Measurements from ENCODE around the gene MARCHF6. TPM values are rescaled to one million over a fixed set of nuclear protein-coding genes. Genes with fewer than 3 reads are reported as not detected.

Gene MARCHF6
- total and polyA plus RNA-seq, 2 donors (not counting 1 experiment from before 2014, with no cell fraction given): 69.0 to 201 TPM

- H3K9ac ChIP-seq (ENCODE audit: low read length): no peak overlapping the region
- ATAC-seq (ENCODE audit: low read depth): no peak
- H4K20me1 ChIP-seq (ENCODE audit: control insufficient read depth, insufficient read depth, low read length, poor library complexity, severe bottlenecking): peaks cover 72% of the 10 kb centered on the region
- no peak overlapping the region for H3K4me3 ChIP-seq (ENCODE audit: control extremely low read depth in 1 of 5, extremely low read depth in 1 of 5, insufficient read depth in 1 of 5, low read depth in 2 of 5, low read length in 4 of 5)
- POLR2A ChIA-PET: no interaction called here
- H3K4me2 ChIP-seq (replicated peaks; ENCODE audit: low read depth, low read length, poor library complexity, severe bottlenecking): no peak overlapping the region
- CTCF ChIA-PET: interaction anchor here (0.6 to 1.8 kb wide), 3 partner anchors 12 to 210 kb away, joined by 3 to 5 read pairs (median 3); no protein-coding TSS in a partner anchor
- no peaks in the 10 kb centered on the region for H3K27me3 ChIP-seq (replicated peaks in 1 of 4; ENCODE audit: control extremely low read depth in 1 of 4, control insufficient read depth in 3 of 4, insufficient read depth in 4 of 4, low read length in 3 of 4)
- Mint-ChIP-seq H3K27me3 (no peaks in the 10 kb centered on the region), H3K9me3 (ENCODE audit: insufficient read depth) (no peaks in the 10 kb centered on the region), H3K4me1 (peaks cover 10% of the 10 kb centered on the region), H3K27ac (no peak overlapping the region), H3K4me3 (no peak overlapping the region)
- H3K79me2 ChIP-seq (ENCODE audit: control insufficient read depth, insufficient read depth, low read length): peaks cover 37% of the 10 kb centered on the region
- no peaks in the 10 kb centered on the region for H3K4me1 ChIP-seq (ENCODE audit: control insufficient read depth in 2 of 2, insufficient read depth in 2 of 2, low read length in 2 of 2)
- intact Hi-C loops (cut with micrococcal nuclease): loop anchor here (2.0 kb wide), 1 partner anchor 19 kb away; no protein-coding TSS in a partner anchor
- WGBS (ENCODE audit: insufficient coverage): 100% methylated on average over 1 of the region's 4 CpGs
- H3K27ac ChIP-seq (ENCODE audit: low read length in 2 of 2): no peak overlapping the region
- TF ChIP-seq EZH2 (IDR thresholded peaks at IDR 0.05; ENCODE audit: borderline replicate concordance, insufficient read depth, low read depth, low read length, poor library complexity, severe bottlenecking): no peak
- no peak for TF ChIP-seq CTCF (IDR thresholded peaks at IDR 0.05)
- H3K9me3 ChIP-seq (ENCODE audit: control extremely low read depth in 1 of 3, control insufficient read depth in 2 of 3, insufficient read depth in 1 of 3, low read length in 2 of 3): no peaks in the 10 kb centered on the region
- no peak overlapping the region for H2AFZ ChIP-seq (ENCODE audit: insufficient read depth, low read depth, low read length, poor library complexity, severe bottlenecking)
- no peak for DNase-seq
- peaks cover 0 to 55% of the 10 kb centered on the region in 2 experiments for H3K36me3 ChIP-seq (replicated peaks in 1 of 2; ENCODE audit: control extremely low read depth in 1 of 2, control insufficient read depth in 1 of 2, extremely low read depth in 1 of 2, insufficient read depth in 2 of 2, low read length in 1 of 2)
These were observed 28.3 kb downstream of the MARCHF6 start for GRCh38 chr5:10381803-10382202.

- H3K4me2 ChIP-seq (replicated peaks; ENCODE audit: low read depth, low read length, poor library complexity, severe bottlenecking): no peak overlapping the region
- ChIA-PET POLR2A (no interaction called here), CTCF (no interaction called here)
- Mint-ChIP-seq H3K4me3 (no peak overlapping the region), H3K4me1 (no peaks in the 10 kb centered on the region), H3K9me3 (ENCODE audit: insufficient read depth) (no peaks in the 10 kb centered on the region), H3K27ac (no peak overlapping the region), H3K27me3 (no peaks in the 10 kb centered on the region)
- H3K4me3 ChIP-seq (ENCODE audit: control extremely low read depth in 1 of 5, extremely low read depth in 1 of 5, insufficient read depth in 1 of 5, low read depth in 2 of 5, low read length in 4 of 5): no peak overlapping the region
- peaks cover 4 to 72% of the 10 kb centered on the region in 2 experiments for H3K36me3 ChIP-seq (replicated peaks in 1 of 2; ENCODE audit: control extremely low read depth in 1 of 2, control insufficient read depth in 1 of 2, extremely low read depth in 1 of 2, insufficient read depth in 2 of 2, low read length in 1 of 2)
- no peaks in the 10 kb centered on the region for H3K27me3 ChIP-seq (replicated peaks in 1 of 4; ENCODE audit: control extremely low read depth in 1 of 4, control insufficient read depth in 3 of 4, insufficient read depth in 4 of 4, low read length in 3 of 4)
- no peak overlapping the region for H3K9ac ChIP-seq (ENCODE audit: low read length)
- DNase-seq (no peak), ATAC-seq (ENCODE audit: low read depth) (no peak)
- no peaks in the 10 kb centered on the region for H3K9me3 ChIP-seq (ENCODE audit: control extremely low read depth in 1 of 3, control insufficient read depth in 2 of 3, insufficient read depth in 1 of 3, low read length in 2 of 3)
- intact Hi-C loops (cut with micrococcal nuclease): no loop called here
- no peaks in the 10 kb centered on the region for H3K4me1 ChIP-seq (ENCODE audit: control insufficient read depth in 2 of 2, insufficient read depth in 2 of 2, low read length in 2 of 2)
- H3K27ac ChIP-seq (ENCODE audit: low read length in 2 of 2): no peak overlapping the region
- H2AFZ ChIP-seq (ENCODE audit: insufficient read depth, low read depth, low read length, poor library complexity, severe bottlenecking): no peak overlapping the region
- H3K79me2 ChIP-seq (ENCODE audit: control insufficient read depth, insufficient read depth, low read length): peaks cover 32% of the 10 kb centered on the region
- no peak for TF ChIP-seq EZH2 (IDR thresholded peaks at IDR 0.05; ENCODE audit: borderline replicate concordance, insufficient read depth, low read depth, low read length, poor library complexity, severe bottlenecking)
- no peak for TF ChIP-seq CTCF (IDR thresholded peaks at IDR 0.05)
- H4K20me1 ChIP-seq (ENCODE audit: control insufficient read depth, insufficient read depth, low read length, poor library complexity, severe bottlenecking): peaks cover 65% of the 10 kb centered on the region
- no CpG with 5 or more reads among the region's 3 CpGs for WGBS (ENCODE audit: insufficient coverage)
These were observed 31.0 kb downstream of the MARCHF6 start for GRCh38 chr5:10384483-10384882.
